SH-SY5Y (cell line): ENCODE data around the gene EEF1AKMT2.

ENCODE experiments used
- GATA2 ChIP-seq: IDR thresholded peaks from 2 replicates; pipeline ENCODE4 v1.6.1; 2011; ENCODE audit warnings: mild to moderate bottlenecking, low read depth, low read length
- GATA3 ChIP-seq: IDR thresholded peaks from 2 replicates; pipeline ENCODE4 v1.6.1; 2011; ENCODE audit warnings: low read depth, mild to moderate bottlenecking, low read length, moderate library complexity

DNA sequence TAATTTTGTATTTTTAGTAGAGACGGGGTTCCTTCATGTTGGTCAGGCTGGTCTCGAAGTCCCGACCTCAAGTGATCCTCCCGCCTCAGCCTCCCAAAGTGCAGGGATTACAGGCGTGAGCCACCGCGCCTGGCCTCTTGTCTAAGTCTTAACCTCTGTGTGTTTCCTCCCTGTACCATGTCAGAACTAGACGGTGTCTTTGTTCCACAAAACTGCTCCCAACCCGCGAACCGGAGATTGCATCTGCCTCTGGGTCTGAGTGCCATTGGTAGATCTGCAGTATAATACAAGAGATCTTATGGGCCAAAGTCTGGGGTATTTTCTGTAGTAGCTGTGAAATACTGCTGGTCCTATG is 1.3 kb upstream of the EEF1AKMT2 start:
- no peak for TF ChIP-seq GATA2
- no peak for TF ChIP-seq GATA3
